GM23338 (cell line): ENCODE results near the gene TEPSIN. TPM values are rescaled to one million over a fixed set of nuclear protein-coding genes. Genes with fewer than 3 reads are reported as not detected.

ENCODE experiments used
- ATAC-seq: fragments of 200-7000 bp; cut with Tn5 transposase; 3 replicates; pipeline ENCODE4 v1.9.1; 2020
- DNase-seq: peaks from one replicate; pipeline ENCODE4 v3.0.0-alpha.2; 2015; ENCODE audit warnings: low spot score
- H2AFZ ChIP-seq: fragments of 200-600 bp; sonication (generic); 2 replicates; pipeline ENCODE4 v1.8.0; 2016; ENCODE audit warnings: antibody characterized with exemption, mild to moderate bottlenecking, moderate library complexity
- H3F3A ChIP-seq: fragments of 200-600 bp; sonication (generic); replicated peaks from 2 replicates; pipeline ENCODE4 v1.8.0; 2017; ENCODE audit warnings: antibody characterized with exemption, mixed run types, low read depth
- H3K27ac ChIP-seq: fragments of 200-600 bp; sonication (generic); 2 replicates; pipeline ENCODE4 v1.6.1; 2016; ENCODE audit warnings: low read depth
- H3K27me3 ChIP-seq: fragments of 200-600 bp; sonication (generic); 2 replicates; pipeline ENCODE4 v1.8.0; 2016; ENCODE audit warnings: mild to moderate bottlenecking, mixed run types, moderate library complexity; ENCODE audit not compliant: insufficient read depth
- H3K36me3 ChIP-seq: fragments of 200-600 bp; sonication (generic); 2 replicates; pipeline ENCODE4 v1.8.0; 2016; ENCODE audit warnings: mild to moderate bottlenecking; ENCODE audit not compliant: insufficient read depth
- H3K4me1 ChIP-seq: fragments of 200-600 bp; sonication (generic); 2 replicates; pipeline ENCODE4 v1.8.0; 2016; ENCODE audit warnings: mild to moderate bottlenecking, moderate library complexity; ENCODE audit not compliant: insufficient read depth
- H3K4me2 ChIP-seq: fragments of 200-600 bp; sonication (generic); 2 replicates; pipeline ENCODE4 v1.7.1; 2017; ENCODE audit warnings: mixed run types
- H3K4me3 ChIP-seq: fragments of 200-600 bp; sonication (generic); 2 replicates; pipeline ENCODE4 v1.6.1; 2016; ENCODE audit warnings: mixed run types
- H3K79me2 ChIP-seq: fragments of 200-600 bp; sonication (generic); replicated peaks from 2 replicates; pipeline ENCODE4 v1.8.0; 2017; ENCODE audit warnings: mild to moderate bottlenecking; ENCODE audit not compliant: insufficient read depth
- H3K9me2 ChIP-seq: fragments of 200-600 bp; sonication (generic); 2 replicates; pipeline ENCODE4 v1.8.0; 2017; ENCODE audit not compliant: insufficient read depth
- H4K20me1 ChIP-seq: fragments of 200-600 bp; sonication (generic); replicated peaks from 2 replicates; pipeline ENCODE4 v1.8.0; 2017; ENCODE audit warnings: mild to moderate bottlenecking; ENCODE audit not compliant: insufficient read depth
- H3K27ac Mint-ChIP-seq: 2 replicates; pipeline ENCODE4 v1.8.0; 2020; ENCODE audit warnings: inconsistent platforms, mild to moderate bottlenecking, moderate library complexity, mixed read lengths
- H3K27me3 Mint-ChIP-seq: 3 replicates; pipeline ENCODE4 v1.8.0; 2022; ENCODE audit warnings: low read depth, mild to moderate bottlenecking, moderate library complexity, mixed read lengths, inconsistent platforms; ENCODE audit not compliant: insufficient read depth, poor library complexity
- H3K36me3 Mint-ChIP-seq: 3 replicates; pipeline ENCODE4 v1.8.0; 2021; ENCODE audit warnings: low read depth, mild to moderate bottlenecking, inconsistent platforms, moderate library complexity, mixed read lengths
- H3K4me1 Mint-ChIP-seq: 3 replicates; pipeline ENCODE4 v1.8.0; 2020; ENCODE audit warnings: mild to moderate bottlenecking, inconsistent platforms, mixed read lengths
- H3K4me3 Mint-ChIP-seq: 3 replicates; pipeline ENCODE4 v1.8.0; 2021; ENCODE audit warnings: moderate library complexity, mild to moderate bottlenecking, inconsistent platforms, mixed read lengths
- H3K9me3 Mint-ChIP-seq: 3 replicates; pipeline ENCODE4 v1.8.0; 2020; ENCODE audit warnings: moderate library complexity, mild to moderate bottlenecking, inconsistent platforms, mixed read lengths
- CREB1 ChIP-seq: fragments of 250-450 bp; sonication (Bioruptor Pico); IDR thresholded peaks from 2 replicates; pipeline ENCODE4 v1.5.0; 2020; ENCODE audit warnings: low read depth, mild to moderate bottlenecking, moderate library complexity
- CTCF ChIP-seq, 2 experiments: fragments of 200-600 bp in 1 of 2; sonication (generic) in 1 of 2; conservative IDR thresholded peaks; 2 replicates each; pipeline versions ENCODE4 v1.5.1 to v1.6.1; 2016 to 2017; ENCODE audit warnings: antibody characterized with exemption in 2 of 2, low read depth in 2 of 2, mild to moderate bottlenecking in 2 of 2, moderate library complexity in 1 of 2
- EZH2 ChIP-seq: fragments of 200-600 bp; sonication (generic); IDR thresholded peaks from one replicate; pipeline ENCODE4 v1.8.0; 2017; ENCODE audit warnings: antibody characterized with exemption, mild to moderate bottlenecking, low read depth; ENCODE audit not compliant: unreplicated experiment
- JUNB ChIP-seq: IDR thresholded peaks from one replicate; pipeline ENCODE4 v1.6.1; 2016; ENCODE audit warnings: antibody characterized with exemption; ENCODE audit not compliant: unreplicated experiment
- STAT1 ChIP-seq: IDR thresholded peaks from one replicate; pipeline ENCODE4 v1.6.1; 2016; ENCODE audit warnings: antibody characterized with exemption; ENCODE audit not compliant: unreplicated experiment
- ZNF331 ChIP-seq: fragments of 250-450 bp; sonication (Bioruptor Pico); IDR thresholded peaks from 2 replicates; pipeline ENCODE4 v1.5.0; 2020; ENCODE audit warnings: low read depth, mild to moderate bottlenecking, moderate library complexity
- ZNF462 ChIP-seq: fragments of 250-450 bp; sonication (Bioruptor Pico); IDR thresholded peaks from 2 replicates; pipeline ENCODE4 v1.5.0; 2020; ENCODE audit warnings: mild to moderate bottlenecking, moderate library complexity
- polyA plus RNA-seq: library from polyadenylated mRNA; unstranded; fragments of >200 nt; fragmentation: Nextera tagmentation; extraction: Ambion mirVana; gene quantifications from 2 replicates; pipeline ENCODE4 v1.2.1, GENCODE V29; 2016
- total RNA-seq: library from RNA; depleted of rRNA; stranded (reverse); fragments of >200 nt; shearing (Covaris generic); gene quantifications from 2 replicates; pipeline ENCODE4 v1.2.3, GENCODE V29; 2014

TEPSIN gene
- total and polyA plus RNA-seq, 2 experiments from 2014 or later = 4.4 to 25.3 TPM

- TF ChIP-seq CTCF (conservative IDR thresholded peaks at IDR 0.05; ENCODE audit: low read depth in 2 of 2) (no peak), JUNB (no peak)
Measured at GRCh38 chr17:81187586-81188490, 51.0 kb downstream of the TEPSIN start (continued).

GRCh38 chr17:81187120-81187519, 51.7 kb downstream of the TEPSIN start:
- DNase-seq (no peak), ATAC-seq (no peak)
- H3K9me3 Mint-ChIP-seq = no peaks in the 10 kb centered on the region; the same call in 2 of the 3 replicates
- H3K4me3 Mint-ChIP-seq = no peak overlapping the region
- H3K4me1 Mint-ChIP-seq = no peaks in the 10 kb centered on the region; the same call in 2 of the 3 replicates
- Histone ChIP-seq H3K9me2 (no peaks in the 10 kb centered on the region), H3K27me3 (no peaks in the 10 kb centered on the region), H3K4me2 (no peak overlapping the region), H3K79me2 (no peaks in the 10 kb centered on the region), H3K27ac (no peak overlapping the region), H3F3A (no peaks in the 10 kb centered on the region), H3K36me3 (no peaks in the 10 kb centered on the region), H2AFZ (no peak overlapping the region), H3K4me1 (no peaks in the 10 kb centered on the region), H3K4me3 (no peak overlapping the region), H4K20me1 (no peaks in the 10 kb centered on the region)
- H3K27ac Mint-ChIP-seq = no peak overlapping the region
- TF ChIP-seq CREB1 (CRISPR knock-in tag) = no peak
- H3K36me3 Mint-ChIP-seq = 0 out of 3 replicates have a peak, but pooled peaks cover 4% of the 10 kb centered on the region
- H3K27me3 Mint-ChIP-seq = peaks cover 11% of the 10 kb centered on the region

GRCh38 chr17:81186203-81186602, 52.7 kb downstream of the TEPSIN start:
- Histone ChIP-seq H2AFZ (no peak overlapping the region), H3K4me3 (no peak overlapping the region), H3K27ac (no peak overlapping the region), H4K20me1 (no peaks in the 10 kb centered on the region), H3K27me3 (no peaks in the 10 kb centered on the region), H3K9me2 (no peaks in the 10 kb centered on the region), H3F3A (no peaks in the 10 kb centered on the region), H3K79me2 (no peaks in the 10 kb centered on the region), H3K36me3 (no peaks in the 10 kb centered on the region), H3K4me1 (no peaks in the 10 kb centered on the region), H3K4me2 (no peak overlapping the region)
- ATAC-seq (no peak), DNase-seq (no peak)
- no peaks in the 10 kb centered on the region; the same call in 2 of the 3 replicates for H3K4me1 Mint-ChIP-seq
- peaks cover 11% of the 10 kb centered on the region for H3K27me3 Mint-ChIP-seq
- 0 out of 3 replicates have a peak, but pooled peaks cover 4% of the 10 kb centered on the region for H3K36me3 Mint-ChIP-seq
- H3K4me3 Mint-ChIP-seq = no peak overlapping the region
- no peaks in the 10 kb centered on the region; the same call in 2 of the 3 replicates for H3K9me3 Mint-ChIP-seq
- H3K27ac Mint-ChIP-seq = no peak overlapping the region
- TF ChIP-seq CREB1 (CRISPR knock-in tag) (no peak), CTCF (conservative IDR thresholded peaks at IDR 0.05; ENCODE audit: low read depth in 2 of 2) (no peak), JUNB (no peak), ZNF331 (CRISPR knock-in tag) (no peak), EZH2 (no peak), ZNF462 (CRISPR knock-in tag) (no peak), STAT1 (no peak)
